Mucosa of descending colon (tissue), 3 donors: Measurements from ENCODE around the gene GDF10. TPM values are rescaled to one million over a fixed set of nuclear protein-coding genes. Genes with fewer than 3 reads are reported as not detected.

Experiments used
- ATAC-seq: fragments of 200-7000 bp; cut with Tn5 transposase; one replicate; pipeline ENCODE4 v1.9.1; 2020; ENCODE audit warnings: mild to moderate bottlenecking, moderate library complexity
- DNase-seq, 3 donors: peaks; one replicate each; pipeline ENCODE4 v3.0.0-alpha.2; 2020
- H3K36me3 ChIP-seq: fragments of 200-600 bp; one replicate; pipeline ENCODE4 v1.8.0; 2021; ENCODE audit warnings: low read depth, mild to moderate bottlenecking
- H3K4me1 ChIP-seq: fragments of 200-600 bp; one replicate; pipeline ENCODE4 v1.8.0; 2021; ENCODE audit warnings: low read depth, mild to moderate bottlenecking
- H3K4me3 ChIP-seq: fragments of 200-600 bp; one replicate; pipeline ENCODE4 v1.8.0; 2021; ENCODE audit warnings: mild to moderate bottlenecking
- H3K9me3 ChIP-seq: fragments of 200-600 bp; one replicate; pipeline ENCODE4 v1.8.0; 2021; ENCODE audit warnings: mild to moderate bottlenecking
- CTCF ChIP-seq: fragments of 200-600 bp; IDR thresholded peaks from one replicate; pipeline ENCODE4 v1.8.0; 2022; ENCODE audit warnings: antibody characterized with exemption, mild to moderate bottlenecking
- intact Hi-C, 2 donors: fragments of 100-400 bp; cut with DNase I in 1 of 2; cut with micrococcal nuclease in 1 of 2; formaldehyde crosslinking; loops; one replicate each; pipeline versions ENCODE4 v1.11.0 to v1.11.1; 2022; cut with DNase I, micrococcal nuclease
- total RNA-seq, 3 donors: library from RNA; stranded (reverse); fragmentation: NEBNext Ultra II Directional in 2 of 3; extraction: Animal tissue kit (Norgen Biotek cat#: 25700) in 2 of 3; gene quantifications; one replicate each; pipeline versions ENCODE4 v1.2.1 to v1.2.4, GENCODE V29; 2021 to 2023
- donor health status: DM: no; HTN: no; CAD: no; lungs with moderate emphysema.
- donor health status: DM: no; HTN: no; CAD: no.
- donor health status: DM: no; HTN: yes; CAD: no.

The GDF10 gene
- total RNA-seq, 3 donors from 2014 or later = 0.14 to 3.2 (median 0.41) TPM

GRCh38 chr10:47286116-47286505 lies 13.9 kb upstream of the GDF10 start:
- H3K4me3 ChIP-seq = no peak overlapping the region
- TF ChIP-seq CTCF = no peak
- intact Hi-C loops = no loop called here
- ATAC-seq = no peak
- no peak for DNase-seq
- H3K36me3 ChIP-seq = no peaks in the 10 kb centered on the region
- no peaks in the 10 kb centered on the region for H3K4me1 ChIP-seq
- H3K9me3 ChIP-seq = no peaks in the 10 kb centered on the region

- Histone ChIP-seq H3K4me3 (no peak overlapping the region), H3K4me1 (no peaks in the 10 kb centered on the region), H3K36me3 (no peaks in the 10 kb centered on the region), H3K9me3 (no peaks in the 10 kb centered on the region)
- DNase-seq = no peak
- TF ChIP-seq CTCF = no peak
- ATAC-seq = no peak
- intact Hi-C loops = no loop called here
Measured at GRCh38 chr10:47286591-47287315, 13.2 kb upstream of the GDF10 start.

- no peak overlapping the region for H3K4me3 ChIP-seq
- no peaks in the 10 kb centered on the region for H3K9me3 ChIP-seq
- intact Hi-C loops = no loop called here
- ATAC-seq (peak; percentile 38), DNase-seq (peak in 2 of 3 donors; percentile 27 to 28)
- TF ChIP-seq CTCF = no peak
- H3K4me1 ChIP-seq = no peaks in the 10 kb centered on the region
- H3K36me3 ChIP-seq = no peaks in the 10 kb centered on the region
Measured at GRCh38 chr10:47287365-47287802, 12.6 kb upstream of the GDF10 start.

- intact Hi-C loops = no loop called here
- ATAC-seq = no peak
- Histone ChIP-seq H3K9me3 (no peaks in the 10 kb centered on the region), H3K4me1 (no peaks in the 10 kb centered on the region), H3K36me3 (no peaks in the 10 kb centered on the region), H3K4me3 (no peak overlapping the region)
- DNase-seq = no peak
- no peak for TF ChIP-seq CTCF
Measured at GRCh38 chr10:47287805-47288204, 12.2 kb upstream of the GDF10 start.

- H3K9me3 ChIP-seq = no peaks in the 10 kb centered on the region
- intact Hi-C loops = no loop called here
- H3K4me3 ChIP-seq = no peak overlapping the region
- TF ChIP-seq CTCF = no peak
- ATAC-seq = no peak
- H3K4me1 ChIP-seq = no peaks in the 10 kb centered on the region
- DNase-seq = no peak
- no peaks in the 10 kb centered on the region for H3K36me3 ChIP-seq
Measured at GRCh38 chr10:47288236-47288635, 11.8 kb upstream of the GDF10 start.
